ENCODE data around the gene UMAD1.

DNA sequence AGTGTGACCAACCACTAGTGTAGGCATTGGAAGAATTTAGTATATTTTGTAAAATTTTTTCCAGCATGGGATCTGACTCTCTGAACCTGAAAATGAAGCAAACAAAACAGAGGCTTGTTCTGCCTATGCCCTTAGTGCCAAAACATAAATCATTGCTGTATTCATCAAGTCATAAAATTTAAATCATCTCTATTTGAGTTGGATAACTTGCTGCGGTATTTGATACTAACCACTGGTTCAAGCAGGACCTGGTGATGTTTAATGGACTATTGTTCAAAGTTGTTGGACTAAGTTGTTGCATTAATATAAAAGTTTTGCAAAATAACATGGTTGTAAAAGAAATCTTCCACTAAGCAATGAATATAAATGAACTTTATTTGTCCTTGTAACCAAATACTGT, 97.6 kb downstream of the UMAD1 start:
- TF ChIP-seq, protein P1, sequence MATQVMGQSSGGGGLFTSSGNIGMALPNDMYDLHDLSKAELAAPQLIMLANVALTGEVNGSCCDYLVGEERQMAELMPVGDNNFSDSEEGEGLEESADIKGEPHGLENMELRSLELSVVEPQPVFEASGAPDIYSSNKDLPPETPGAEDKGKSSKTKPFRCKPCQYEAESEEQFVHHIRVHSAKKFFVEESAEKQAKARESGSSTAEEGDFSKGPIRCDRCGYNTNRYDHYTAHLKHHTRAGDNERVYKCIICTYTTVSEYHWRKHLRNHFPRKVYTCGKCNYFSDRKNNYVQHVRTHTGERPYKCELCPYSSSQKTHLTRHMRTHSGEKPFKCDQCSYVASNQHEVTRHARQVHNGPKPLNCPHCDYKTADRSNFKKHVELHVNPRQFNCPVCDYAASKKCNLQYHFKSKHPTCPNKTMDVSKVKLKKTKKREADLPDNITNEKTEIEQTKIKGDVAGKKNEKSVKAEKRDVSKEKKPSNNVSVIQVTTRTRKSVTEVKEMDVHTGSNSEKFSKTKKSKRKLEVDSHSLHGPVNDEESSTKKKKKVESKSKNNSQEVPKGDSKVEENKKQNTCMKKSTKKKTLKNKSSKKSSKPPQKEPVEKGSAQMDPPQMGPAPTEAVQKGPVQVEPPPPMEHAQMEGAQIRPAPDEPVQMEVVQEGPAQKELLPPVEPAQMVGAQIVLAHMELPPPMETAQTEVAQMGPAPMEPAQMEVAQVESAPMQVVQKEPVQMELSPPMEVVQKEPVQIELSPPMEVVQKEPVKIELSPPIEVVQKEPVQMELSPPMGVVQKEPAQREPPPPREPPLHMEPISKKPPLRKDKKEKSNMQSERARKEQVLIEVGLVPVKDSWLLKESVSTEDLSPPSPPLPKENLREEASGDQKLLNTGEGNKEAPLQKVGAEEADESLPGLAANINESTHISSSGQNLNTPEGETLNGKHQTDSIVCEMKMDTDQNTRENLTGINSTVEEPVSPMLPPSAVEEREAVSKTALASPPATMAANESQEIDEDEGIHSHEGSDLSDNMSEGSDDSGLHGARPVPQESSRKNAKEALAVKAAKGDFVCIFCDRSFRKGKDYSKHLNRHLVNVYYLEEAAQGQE (IDR thresholded peaks at IDR 0.05; ENCODE audit: insufficient read depth in 1 of 2, low read depth in 2 of 2, low read length in 2 of 2) = no peak
- TF ChIP-seq TAF1 (IDR thresholded peaks at IDR 0.05; ENCODE audit: borderline replicate concordance, insufficient read depth, low read length) = no peak
